NCI-H2196 (cell line): ENCODE data around the gene PARP16.

Experiments used
- DNase-seq: peaks from one replicate; lab custom pipeline; 2025; ENCODE audit not compliant: unreplicated experiment; lab: John Stamatoyannopoulos, UW

The PARP16 gene, protein sequence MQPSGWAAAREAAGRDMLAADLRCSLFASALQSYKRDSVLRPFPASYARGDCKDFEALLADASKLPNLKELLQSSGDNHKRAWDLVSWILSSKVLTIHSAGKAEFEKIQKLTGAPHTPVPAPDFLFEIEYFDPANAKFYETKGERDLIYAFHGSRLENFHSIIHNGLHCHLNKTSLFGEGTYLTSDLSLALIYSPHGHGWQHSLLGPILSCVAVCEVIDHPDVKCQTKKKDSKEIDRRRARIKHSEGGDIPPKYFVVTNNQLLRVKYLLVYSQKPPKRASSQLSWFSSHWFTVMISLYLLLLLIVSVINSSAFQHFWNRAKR

DNA sequence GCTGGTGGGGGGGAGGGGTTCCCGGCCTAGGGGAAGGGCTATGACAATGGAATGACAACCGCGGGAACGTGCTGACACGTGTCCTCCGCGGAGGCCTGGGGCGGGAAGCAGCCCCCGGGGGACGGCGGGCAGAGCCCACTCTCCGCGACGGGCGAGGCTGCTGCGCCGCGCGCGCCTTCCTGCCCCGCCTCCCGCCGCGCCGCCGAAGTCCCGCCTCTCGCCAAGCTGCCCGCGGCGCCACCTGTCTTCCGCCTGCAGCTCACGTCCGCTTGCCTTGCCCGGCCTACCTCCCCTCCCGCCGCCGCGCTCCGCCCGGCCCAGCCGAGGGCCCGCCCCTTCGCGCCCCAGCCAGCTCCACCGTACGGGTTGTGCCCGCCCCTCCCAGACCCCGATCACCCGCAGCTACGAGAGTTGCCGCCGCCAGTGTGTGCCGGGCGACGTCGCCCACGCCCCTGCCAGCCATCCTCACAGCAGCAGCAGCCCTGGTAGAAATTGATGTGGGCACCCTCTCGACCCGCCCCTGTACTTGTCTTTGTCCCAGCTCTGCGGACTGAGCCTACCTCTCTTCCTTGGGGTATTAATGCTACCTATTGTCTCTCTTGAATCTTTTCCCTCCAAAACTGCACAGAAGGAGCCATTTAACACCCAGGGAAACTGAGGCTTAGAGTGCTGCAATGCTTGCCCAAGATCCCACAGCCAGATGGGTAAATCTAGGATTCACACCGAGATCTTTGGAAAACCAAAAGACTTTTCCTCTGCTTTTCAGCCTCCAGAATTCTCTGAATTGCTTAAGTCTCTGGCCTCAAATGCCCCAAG is at the start of gene PARP16:
Gene PARP16 (minus strand): TSS at position 180 of the 816 bp plus-strand sequence. CDS start 457 bp downstream, outside the sequence.
- peak; percentile 82 for DNase-seq

DNA sequence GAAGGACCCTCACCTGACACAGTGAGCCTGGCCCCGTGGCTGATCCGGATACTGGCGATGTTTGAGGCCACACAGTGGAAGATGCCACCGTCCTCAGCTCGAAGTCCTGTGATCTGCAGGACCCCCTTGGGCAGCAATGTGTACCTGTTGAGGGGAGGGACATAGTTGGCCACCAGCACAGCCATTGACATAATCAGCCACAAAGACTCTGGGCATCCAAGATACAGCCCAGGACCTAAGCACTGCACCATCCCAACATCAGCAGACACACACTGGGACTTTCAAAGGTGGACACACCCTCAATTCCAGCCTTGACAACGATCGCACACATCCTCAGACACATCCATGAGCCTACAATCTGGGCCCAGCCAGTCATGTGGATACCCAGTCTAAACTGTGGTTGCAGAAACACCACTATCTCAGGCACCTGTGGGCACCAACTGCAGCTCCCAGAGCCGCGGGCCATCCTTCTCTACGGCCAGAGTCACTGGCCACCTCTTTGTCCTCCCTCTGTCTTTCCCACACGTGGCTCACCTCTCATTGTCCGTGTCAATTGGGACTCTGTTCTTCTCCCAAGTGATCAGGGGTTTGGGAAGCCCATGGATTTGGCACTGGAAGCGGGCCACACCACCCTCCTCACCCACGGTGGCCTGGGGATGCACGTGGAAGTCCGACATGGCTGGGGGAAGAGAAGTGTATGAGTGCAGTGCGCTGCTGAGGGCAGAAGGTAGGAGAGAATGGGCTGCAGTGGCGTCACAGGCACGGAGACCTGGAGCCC is 48.8 kb upstream of the PARP16 start:
- no peak for DNase-seq

DNA sequence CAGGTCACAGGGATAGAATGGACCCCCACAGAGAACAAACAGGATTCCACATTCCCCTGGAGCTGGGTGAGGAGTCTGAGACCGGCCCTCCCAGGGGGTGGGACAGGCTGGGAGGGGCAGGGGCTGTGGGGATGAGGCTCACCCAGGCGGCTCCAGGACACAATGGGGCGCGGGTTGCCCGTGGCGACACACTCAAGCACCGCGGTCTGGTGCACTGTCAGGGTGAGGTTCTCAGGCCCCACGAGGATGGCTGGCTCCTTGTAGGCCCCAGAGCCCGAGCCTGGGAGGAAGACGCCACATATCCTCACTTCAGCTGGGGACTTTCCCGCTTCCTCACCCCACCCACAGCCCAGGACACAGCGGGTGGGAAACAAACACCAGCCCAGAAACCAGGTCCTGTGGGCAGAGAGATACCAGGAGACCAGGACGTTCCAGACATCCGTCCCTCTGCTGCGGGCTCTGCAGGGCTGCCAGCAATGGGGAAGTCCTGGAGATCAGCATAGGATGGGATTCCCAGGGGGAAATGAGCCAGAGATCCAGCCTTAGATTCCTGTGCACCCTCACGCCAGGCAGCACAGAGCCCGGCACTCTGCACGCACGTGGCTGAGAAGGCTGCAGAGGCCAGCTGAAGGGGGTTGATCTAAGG is 48.0 kb upstream of the PARP16 start:
- DNase-seq = no peak

DNA sequence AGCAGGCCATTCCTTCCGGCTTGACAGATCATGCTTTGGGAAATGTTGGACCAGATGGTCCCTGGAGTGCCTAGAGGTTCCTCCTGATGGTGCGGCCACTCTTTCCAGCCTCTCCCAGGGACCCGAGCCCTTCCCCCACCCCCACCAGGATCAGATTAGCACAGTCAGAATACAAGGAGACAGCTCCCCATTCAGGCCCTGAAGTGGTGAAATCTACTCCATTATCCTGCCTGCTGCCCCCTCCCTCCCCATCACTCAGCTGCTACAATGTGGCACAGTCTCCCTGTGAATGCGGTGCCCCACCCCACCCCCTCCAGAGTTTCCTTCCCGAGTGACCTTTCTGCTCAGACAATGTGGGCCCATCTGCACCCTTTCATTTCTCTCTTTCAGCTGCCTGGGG is 47.2 kb upstream of the PARP16 start:
- no peak for DNase-seq

DNA sequence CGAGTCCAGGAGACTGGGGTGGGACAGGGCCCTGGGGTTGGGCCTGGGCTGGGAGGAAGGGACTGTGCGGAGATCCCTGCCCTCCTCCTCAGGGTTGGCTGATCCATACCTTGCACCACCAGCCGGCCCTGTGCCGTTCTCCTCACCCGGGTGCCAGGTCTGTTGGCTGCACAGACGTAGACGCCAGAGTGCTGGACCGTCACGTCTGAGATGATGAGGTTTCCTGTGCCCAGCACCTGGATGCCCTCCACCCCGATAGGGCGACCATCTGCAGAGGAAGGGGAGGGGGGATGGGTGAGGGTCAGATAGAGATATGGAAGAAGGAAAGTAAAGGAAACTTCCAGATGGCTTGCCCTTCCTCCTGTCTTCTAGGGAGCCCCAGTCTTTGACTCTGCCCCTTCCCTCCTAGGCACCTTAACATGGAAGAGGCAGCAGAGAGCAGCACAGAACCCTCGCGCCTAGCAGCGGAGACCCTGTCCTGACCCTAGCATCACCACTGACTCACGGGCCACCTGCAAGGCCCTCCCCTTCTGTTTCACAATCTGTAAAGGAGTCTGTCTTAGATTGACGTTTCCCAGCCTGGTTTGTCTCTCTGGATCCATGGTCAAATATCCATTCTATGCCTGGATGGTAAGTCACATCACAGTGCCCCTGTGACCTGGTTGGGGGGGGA is 46.6 kb upstream of the PARP16 start:
- DNase-seq = no peak

DNA sequence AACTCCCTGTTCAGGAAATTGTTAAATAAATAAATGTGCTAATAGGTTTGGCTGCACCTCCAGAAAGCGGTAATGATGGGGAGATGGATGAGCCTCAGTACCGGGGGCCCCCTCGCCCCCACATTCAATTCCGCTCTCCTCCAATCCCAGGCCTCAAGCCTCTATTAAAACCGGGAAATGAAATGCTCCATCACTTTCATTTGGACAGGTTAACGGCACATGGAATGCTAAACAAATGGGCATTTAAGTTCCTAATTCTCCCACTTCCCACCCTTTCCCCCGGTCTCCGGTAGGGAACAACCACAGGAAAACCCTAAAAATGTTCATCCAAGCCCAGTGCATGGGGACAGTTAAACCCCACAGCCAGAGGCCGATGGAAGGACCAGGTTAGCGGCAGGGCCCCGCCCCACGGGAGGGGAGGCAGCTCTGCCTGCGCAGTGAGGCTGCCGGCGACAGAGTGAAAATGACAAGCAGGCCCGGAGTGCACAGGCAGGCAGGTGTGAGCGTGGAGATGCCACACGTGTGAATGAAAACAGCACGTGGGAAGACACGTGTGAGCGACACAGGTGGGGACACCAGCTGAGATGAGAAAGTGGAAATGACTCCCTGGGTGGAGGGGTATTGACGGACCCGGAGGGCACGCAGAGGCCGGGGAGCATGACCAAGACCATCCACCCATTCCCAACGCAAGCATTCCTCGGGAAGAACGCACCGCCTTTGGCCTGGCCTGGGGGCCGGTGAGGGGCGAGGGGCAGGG is 45.9 kb upstream of the PARP16 start:
- no peak for DNase-seq

DNA sequence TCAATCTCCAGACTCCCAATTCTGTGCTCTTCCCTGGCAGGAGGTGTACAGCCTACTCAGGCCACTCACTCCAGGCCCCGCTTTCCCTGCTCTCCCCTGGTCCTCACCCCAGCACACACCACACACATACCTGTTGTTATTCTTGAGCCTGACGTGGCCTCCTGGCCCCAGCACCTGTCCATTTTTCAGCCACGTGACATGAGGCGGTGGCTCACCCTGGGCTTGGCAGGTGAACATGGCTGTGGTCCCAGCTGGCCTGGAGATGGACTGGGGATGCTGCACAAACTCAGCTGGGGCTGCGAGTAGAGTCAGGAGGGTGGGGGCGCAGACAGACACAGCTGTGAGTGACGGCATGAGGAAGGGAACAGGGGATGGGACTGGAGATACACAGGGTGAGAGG is 45.1 kb upstream of the PARP16 start:
- DNase-seq = no peak

DNA sequence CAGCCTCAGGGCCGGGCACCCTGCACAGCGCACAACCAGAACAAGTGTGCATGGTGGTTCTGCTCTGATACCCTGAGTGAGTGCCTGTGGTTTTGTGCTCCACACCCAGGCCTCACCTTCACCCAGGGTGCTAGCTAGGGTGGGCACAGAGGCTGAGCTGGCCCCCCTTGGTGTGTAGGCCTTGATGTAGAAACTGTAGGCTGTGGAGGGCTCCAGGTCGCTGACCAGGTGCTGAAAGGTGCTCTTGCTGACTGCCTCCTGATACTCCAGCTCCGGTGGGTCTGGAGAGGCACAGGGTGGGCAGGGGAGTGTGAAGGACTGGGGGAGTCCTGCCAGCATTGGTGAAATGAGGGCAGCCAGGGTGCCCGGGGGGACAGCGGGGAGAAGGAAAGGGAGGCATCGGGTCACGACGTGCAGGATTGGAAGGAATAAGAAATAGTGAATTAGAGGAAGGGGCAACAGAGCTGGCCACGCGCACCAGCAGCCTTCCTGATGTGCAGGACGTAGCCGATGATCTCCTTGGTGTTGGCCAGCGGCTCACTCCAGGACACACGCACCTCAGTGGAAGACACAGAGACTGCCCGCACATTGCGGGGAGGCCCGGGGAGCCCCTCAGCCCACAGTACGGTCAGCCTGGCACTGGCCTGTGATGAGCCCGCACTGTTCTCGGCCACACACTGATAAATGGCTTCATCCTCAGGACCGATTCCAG is 44.4 kb upstream of the PARP16 start:
- DNase-seq = no peak

DNA sequence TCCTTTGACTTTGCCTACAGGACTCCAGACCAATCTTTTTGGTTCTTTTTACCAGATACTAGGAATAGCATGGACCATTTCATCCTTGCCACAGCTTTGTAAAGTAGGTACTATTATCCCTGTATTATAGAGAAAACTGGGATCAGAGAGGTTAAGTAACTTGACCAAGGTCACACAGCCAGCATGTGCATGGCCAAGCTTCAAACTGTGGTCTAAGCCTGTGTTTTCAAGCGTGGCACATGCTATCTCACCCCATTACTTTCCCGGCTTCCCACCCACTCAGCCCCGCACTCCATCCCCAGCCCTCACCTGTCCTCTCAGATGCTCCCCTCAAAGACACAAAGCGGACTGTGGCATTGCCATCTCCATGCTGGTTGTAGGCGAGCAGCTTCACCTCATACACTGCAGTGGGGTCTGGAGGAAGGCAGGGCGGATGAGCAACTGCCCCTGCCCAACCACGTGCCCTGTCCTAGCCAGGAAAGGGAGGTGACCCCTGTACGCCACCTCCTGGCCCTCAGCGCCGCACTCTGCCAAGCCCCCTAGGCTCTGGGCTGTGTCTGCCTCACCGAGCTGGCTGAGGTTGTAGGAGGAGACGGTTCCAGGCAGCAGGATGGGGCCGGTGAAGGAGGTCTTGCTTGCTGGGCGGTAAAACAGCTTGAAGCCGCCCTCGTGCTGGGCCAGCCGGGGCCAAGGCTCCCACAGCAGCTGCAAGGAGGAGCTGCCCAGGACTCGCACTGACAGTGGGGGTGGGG is 43.5 kb upstream of the PARP16 start:
- no peak for DNase-seq

DNA sequence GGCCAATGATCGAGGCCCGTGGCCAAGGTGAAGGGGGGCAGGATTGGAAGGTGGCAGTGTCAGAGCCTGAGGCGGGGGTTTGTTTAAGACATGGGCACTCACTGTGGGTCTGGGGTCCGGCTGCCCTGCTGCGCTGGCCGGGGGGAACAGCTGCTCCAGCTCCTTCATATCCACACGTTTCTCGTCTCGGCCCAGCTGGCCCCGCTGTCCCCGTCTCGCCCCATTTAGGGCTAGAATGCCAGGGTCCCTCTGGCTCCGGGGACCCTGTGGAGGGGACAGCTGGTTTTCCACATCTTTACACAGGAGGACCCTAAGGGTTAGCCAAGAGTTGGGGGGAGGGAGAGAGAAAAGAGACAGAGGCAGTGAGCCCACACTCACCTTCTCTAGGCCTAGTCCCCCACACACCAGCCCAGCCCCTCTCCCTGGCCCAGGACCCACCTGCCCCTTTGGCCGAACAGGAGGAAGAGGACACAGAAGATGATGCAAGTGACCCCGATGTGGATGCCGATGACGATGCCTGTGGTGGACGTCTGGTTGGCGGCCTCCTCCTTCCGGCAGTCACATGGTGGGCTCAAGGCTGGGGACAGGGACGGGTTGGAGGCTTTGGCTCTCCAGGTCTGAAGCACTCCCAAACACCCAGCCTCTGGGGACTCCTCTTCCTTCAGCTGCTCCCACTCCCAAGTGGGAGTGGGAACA is 42.8 kb upstream of the PARP16 start:
- no peak for DNase-seq

DNA sequence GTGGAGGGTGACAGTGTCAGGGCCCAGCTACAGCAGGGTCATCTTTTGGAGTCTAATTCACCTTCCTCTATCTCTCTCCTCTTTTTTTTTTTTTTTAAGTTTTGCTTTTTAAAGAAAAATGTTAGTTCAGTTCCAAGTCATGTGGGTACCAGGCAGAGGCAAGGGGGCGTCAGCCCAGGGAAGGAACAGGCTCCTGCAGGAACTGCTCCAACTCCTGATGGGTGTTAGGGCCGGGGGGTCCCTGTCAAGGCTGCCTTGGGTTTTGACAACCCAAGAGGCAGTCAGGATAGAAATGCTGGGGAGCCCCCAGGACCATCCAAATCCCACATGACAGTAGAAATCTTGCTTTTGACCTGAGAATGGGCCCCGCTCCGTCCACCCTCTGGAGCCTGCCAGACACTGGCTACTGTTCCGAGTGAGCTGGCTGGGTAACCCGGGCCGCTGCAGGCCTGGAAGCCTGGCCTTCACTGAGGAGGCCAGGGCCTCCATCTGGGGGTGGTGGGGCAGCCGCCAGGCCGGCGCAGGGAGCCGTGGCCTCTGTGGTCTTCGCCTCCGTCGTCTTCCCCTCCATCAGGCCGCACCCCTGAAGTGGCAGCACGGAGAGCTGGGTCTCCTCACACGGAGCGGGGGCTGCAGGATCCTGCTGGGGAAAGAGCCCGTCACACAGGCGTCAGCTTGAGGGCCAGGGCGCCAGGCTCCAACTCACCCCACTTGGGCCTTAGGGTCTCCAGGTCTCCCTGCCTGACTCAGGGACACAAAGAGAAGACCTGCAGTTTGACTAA is 42.0 kb upstream of the PARP16 start:
- no peak for DNase-seq

DNA sequence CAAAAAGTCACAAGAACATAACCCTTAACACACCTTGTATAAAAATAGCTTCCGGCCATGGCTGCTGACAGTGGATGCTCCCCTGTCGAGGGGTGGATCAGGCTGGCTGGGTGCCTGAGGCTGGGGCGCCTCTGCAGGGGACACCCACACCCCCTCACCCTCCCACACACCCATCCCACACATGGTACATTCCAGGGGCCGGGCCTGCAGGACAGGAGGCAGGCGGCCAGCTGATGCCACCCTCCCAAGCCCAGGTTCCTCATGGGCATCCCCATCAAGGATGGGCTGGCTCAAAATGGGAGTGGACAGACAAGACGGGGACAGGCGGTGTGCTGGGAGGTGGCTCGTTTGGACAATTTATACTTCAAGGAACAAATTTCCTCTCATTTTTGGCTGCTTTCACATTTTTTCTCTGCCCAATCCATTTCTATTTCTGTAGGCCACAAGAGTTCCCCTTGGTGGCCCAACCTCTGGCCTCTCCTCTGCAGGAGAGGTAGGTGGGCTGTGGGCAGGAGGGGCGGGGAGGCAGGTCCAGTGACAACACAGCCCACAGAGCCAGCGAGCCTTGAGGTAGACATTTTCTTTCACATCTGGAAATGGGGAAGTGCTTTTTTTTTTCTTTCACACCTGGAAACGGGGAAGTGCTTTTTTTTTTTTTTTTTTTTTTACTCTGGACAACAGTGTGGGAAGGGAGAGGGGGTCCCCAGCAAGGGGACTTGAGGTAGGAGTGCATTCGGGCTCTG is 41.1 kb upstream of the PARP16 start:
- no peak for DNase-seq

DNA sequence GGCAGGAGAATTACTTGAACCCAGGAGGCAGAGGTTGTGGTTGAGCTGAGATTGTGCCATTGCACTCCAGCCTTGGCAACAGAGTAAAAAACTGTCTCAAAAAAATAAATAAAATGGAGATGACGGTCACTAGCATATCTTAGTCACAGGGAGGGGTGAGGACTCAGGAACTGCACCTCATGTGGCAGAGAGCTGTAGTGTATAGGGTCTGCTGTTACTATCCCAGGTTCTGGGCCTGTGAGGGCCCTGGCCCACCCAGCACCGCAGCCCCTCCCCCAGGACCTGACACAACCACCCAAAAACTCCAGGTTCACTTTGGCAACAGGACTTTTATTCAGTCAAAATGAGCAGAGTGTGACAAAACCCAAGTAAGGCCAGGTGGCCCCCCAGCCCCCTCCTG is 40.1 kb upstream of the PARP16 start:
- DNase-seq = no peak

DNA sequence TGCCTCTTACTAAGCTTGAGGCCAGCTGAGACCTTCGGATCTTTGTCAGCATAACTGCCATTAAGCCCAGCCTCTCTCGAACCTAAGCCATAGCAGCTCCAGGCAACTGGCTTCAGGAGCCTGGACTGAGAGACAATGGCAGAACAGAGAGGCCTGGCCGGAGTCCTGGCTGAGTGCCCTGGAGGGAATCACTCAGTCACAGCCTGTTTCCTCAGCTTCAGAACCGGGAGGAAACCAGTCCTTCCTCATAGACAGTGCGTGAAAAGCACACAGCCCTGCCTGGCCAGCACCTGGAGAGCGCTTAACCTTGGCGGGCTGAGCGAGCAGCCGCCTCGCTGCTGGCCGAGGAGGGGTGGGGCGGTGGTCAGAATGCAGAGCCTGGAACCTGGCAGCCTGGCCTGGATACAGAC is 39.4 kb upstream of the PARP16 start:
- DNase-seq = peak; percentile 48

DNA sequence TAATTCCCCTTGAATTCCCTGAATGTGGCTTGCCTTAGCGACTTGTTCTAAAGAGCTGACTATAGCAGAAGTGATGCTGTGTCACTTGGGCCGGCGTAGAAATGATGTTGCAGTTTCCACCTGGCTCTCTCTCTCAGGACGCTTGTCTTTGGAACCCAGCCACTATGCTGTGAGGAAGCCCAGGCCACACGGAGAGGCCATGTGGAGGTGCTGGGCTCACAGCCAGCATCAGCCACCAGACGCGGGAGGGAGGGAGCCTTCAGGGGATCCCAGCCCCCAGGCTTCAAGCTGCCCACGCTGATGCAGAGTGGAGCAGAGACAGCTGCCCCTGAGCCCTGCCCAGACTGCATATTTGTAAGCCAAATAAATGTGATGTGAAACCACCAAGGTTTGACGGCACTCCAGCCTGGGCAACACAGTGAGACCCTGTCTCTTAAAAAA is 36.4 kb upstream of the PARP16 start:
- peak; percentile 67 for DNase-seq

DNA sequence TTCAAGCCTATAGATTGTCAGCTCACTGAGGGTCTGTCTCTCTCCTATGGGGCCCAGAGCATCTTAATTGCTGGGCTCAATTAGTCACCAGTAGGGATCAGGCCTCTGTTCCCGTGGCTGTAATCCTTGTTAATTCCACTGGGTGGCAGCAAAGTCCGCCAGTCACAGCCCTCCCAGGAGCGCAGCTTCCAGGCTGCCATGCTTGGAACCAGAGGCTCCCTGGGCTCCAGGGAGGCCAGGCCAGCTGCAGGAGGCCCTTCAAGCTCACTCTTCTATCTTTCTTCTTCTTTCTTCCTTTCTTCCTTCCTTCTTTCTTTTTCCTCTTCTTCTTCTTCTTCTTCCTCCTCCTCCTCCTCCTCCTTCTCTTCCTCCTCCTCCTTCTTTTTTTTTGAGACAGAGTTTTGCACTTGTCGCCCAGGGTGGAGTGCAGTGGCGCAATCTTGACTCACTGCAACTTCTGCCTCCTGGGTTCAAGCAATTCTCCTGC is 32.2 kb upstream of the PARP16 start:
- peak; percentile 56 for DNase-seq
